ENCODE measurements around the gene CST4.
"Not testable (repeated sequence)": the region's sequence is repeated elsewhere in the genome, so short reads cannot be mapped to it uniquely, and the experiment has no call there.

Gene CST4, protein sequence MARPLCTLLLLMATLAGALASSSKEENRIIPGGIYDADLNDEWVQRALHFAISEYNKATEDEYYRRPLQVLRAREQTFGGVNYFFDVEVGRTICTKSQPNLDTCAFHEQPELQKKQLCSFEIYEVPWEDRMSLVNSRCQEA

DNA sequence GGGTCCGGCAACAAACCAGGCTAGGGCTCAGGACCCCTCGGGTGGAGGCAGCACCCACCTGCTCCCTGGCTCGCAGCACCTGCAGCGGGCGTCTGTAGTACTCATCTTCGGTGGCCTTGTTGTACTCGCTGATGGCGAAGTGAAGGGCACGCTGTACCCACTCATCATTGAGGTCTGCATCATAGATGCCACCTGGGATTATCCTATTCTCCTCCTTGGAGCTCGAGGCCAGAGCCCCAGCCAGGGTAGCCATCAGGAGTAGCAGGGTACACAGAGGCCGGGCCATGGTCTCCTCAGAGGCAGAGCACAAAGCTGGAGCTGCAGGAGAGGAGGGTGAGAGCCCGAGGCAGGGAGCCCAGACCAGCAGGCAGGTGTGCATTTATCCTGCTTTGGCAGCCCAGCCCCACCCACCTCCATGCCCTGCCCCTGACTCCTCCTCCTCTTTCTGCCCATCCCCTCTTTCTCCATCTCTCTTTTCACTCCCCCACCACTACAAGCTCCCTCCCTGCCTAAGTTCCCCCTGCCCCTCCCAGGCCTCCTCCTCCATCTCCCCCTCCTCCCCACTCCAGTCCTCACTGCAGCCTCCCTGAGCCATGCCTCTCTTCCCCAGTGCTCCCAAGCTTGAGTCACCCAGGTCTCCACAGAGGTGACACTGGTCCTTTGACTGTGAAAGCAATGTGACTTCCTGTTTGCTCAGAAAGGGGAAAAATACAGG lies at the start of gene CST4:
CST4 (minus strand) TSS at position 355 of the 715 bp plus-strand sequence; CDS start at position 286, 69 bp downstream.
- not testable (repeated sequence) for DNase-seq (ENCODE audit: low read depth in 2 of 3, low spot score in 1 of 3)

- not testable (repeated sequence) for DNase-seq (ENCODE audit: low read depth in 2 of 3, low spot score in 1 of 3)
Measured at GRCh38 chr20:23735391-23735790, 46.6 kb upstream of the CST4 start.

DNA sequence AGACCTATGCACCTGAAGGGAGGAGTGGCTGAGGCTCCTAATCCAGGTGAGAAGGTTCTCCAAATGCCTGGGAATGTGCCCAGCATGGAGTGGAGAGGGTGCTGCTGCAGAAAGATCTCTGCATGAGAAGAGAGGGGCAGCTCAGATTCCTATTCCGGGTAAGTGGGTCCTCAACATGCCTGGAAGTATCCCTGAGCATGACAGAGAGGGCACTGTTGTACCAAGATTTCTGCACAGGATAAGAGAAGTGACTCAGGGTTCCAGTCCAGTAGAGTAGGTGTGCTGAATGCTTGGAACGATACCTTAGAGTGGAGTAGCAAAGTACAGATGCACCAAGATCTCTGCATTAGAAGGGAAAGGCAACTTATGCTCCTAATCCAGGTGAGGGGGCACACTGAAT lies 46.1 kb upstream of the CST4 start:
- not testable (repeated sequence) for DNase-seq (ENCODE audit: low read depth in 2 of 3, low spot score in 1 of 3)

- DNase-seq (ENCODE audit: low read depth in 2 of 3, low spot score in 1 of 3) = not testable (repeated sequence)
Measured at GRCh38 chr20:23734440-23734839, 45.6 kb upstream of the CST4 start.

GRCh38 chr20:23727016-23727415 lies 38.2 kb upstream of the CST4 start:
- DNase-seq (ENCODE audit: low read depth in 2 of 3, low spot score in 1 of 3) = no peak

GRCh38 chr20:23725102-23725501 lies 36.3 kb upstream of the CST4 start:
- DNase-seq (ENCODE audit: low read depth in 2 of 3, low spot score in 1 of 3) = no peak

DNA sequence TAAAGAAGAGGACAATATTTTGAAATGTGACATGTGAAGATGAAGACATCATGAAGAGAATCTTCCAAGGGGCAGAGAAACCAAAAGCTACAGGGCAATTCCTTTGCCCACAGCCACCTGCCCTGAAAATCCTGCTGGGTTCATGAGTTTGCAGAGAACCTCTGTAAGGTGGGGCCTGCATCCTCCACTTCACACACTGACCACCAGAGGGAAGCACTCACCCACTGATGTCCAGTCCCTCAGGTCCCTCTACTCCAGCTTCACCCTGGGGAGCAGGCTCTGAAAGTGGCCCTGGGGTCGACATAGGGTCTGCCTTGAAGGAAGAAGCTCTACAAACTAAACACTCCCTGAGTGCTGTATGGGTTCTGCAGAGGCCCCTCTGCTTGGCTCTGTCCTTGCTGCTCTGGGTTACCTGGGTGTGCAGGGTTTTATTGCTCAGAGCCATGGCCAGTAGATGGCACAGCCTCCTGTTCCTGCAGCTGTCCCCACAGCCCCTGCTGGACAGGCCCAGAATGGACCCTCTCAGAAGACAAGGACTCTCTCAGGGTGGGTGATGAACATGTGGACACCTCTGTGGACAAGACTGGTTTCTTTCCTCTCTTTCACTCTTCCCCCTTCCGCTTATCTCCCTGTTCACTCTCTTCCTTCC lies 34.9 kb upstream of the CST4 start:
- peak in 2 of 3 donors; percentile 4 to 17 for DNase-seq (ENCODE audit: low read depth in 2 of 3, low spot score in 1 of 3)

GRCh38 chr20:23722851-23723250 lies 34.0 kb upstream of the CST4 start:
- not testable (repeated sequence) for DNase-seq (ENCODE audit: low read depth in 2 of 3, low spot score in 1 of 3)

DNA sequence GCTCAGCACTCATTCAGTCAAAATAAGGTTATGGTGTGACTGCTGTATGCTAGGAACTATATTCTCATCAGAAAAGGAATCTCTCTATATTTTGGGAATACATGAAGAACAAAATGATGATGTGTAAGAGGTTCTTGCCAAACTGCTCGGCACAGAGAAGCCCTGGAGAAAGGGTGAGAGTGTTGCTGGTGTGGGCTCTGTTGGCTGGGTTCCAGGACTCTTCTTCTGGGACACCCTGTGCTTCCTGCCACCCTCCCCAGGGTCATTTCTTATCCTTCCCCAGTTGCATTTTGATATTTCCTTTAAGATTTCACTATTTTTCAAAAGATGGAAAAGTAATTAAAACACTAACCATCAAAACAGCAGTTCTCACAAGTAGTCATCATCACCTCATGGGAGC lies 33.1 kb upstream of the CST4 start:
- no peak for DNase-seq (ENCODE audit: low read depth in 2 of 3, low spot score in 1 of 3)

DNA sequence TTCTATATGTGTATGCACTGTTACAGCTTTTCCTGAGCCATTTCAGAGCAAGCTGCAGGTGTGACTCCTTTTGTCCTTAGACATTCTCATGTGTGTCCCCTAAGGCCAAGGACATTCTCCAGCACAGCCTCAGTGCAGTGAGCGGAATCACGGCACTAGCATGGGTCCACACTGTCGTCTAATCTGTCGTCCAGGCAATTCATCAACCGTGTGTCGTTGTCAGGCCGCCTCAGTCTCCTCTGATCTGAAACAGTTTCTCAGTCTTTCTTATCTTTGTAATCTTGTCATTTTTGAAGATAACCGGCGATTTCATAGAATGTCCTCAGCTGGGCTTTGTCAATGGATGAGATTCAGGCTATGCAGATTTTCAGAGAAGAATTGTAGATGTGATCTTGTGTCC lies 30.5 kb upstream of the CST4 start:
- not testable (repeated sequence) for DNase-seq (ENCODE audit: low read depth in 2 of 3, low spot score in 1 of 3)

DNA sequence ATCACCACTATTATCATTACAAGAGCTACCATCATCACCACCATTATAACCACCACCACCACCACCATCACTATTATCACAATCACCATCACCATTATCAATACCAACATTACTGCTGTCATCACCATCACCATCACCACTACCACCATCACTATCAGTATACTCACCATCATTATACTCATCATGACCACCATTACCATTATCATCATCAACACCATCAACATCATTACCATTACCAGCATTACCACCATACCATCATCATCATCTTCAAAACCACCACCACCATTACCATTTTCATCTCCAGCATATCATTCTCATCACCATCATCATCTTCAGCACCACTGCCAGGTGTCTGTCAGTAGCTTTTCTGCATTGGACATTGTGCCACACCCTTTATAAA lies 22.9 kb upstream of the CST4 start:
- not testable (repeated sequence) for DNase-seq (ENCODE audit: low read depth in 2 of 3, low spot score in 1 of 3)

GRCh38 chr20:23710771-23711170 lies 21.9 kb upstream of the CST4 start:
- no peak for DNase-seq (ENCODE audit: low read depth in 2 of 3, low spot score in 1 of 3)

- no peak for DNase-seq (ENCODE audit: low read depth in 2 of 3, low spot score in 1 of 3)
Measured at GRCh38 chr20:23705895-23706294, 17.1 kb upstream of the CST4 start.

DNA sequence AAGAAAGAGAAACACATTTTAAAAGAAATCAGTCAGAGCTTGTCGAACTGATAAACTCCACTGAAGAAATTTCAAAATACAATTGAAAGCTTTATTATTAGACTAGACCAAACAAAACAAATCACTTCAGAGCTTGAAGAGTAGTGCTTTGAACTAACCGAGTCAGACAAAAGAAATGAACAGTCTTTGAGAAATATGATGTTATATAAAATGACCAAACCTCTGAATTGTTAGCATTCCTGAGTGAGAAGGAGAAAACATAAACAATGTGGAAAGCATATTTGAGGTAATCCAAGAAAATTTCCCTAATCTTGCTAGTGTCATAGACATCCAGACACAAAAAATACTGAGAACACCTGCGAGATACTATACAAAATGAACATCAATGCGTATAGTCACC lies 13.2 kb upstream of the CST4 start:
- no peak for DNase-seq (ENCODE audit: low read depth in 2 of 3, low spot score in 1 of 3)

DNA sequence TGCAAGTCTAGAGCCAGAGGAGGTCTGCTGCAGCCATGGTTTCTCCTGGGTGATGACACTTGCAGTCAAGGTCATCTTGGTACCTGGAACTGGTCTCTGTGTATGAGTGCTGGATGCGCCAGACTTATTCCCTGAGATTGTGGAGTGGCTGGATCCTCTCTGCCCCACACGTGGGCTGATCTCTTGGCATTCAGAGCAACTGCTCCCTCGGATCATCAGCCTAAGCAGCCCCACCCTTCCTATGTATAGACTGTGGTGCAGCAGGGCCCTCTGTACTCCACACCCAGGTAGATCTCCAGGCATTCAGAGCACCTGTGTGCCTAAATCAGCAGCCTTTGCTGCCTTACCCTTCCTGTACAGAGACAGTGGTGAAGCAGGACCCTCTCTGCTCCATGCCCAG lies 12.1 kb upstream of the CST4 start:
- no peak for DNase-seq (ENCODE audit: low read depth in 2 of 3, low spot score in 1 of 3)

- no peak for DNase-seq (ENCODE audit: low read depth in 2 of 3, low spot score in 1 of 3)
Measured at GRCh38 chr20:23697947-23698346, 9.1 kb upstream of the CST4 start.

- DNase-seq (ENCODE audit: low read depth in 2 of 3, low spot score in 1 of 3) = not testable (repeated sequence)
Measured at GRCh38 chr20:23695068-23695395, 6.2 kb upstream of the CST4 start.

GRCh38 chr20:23694178-23695067 lies 5.6 kb upstream of the CST4 start:
- not testable (repeated sequence) for DNase-seq (ENCODE audit: low read depth in 2 of 3, low spot score in 1 of 3)

GRCh38 chr20:23692725-23693619 lies 4.1 kb upstream of the CST4 start:
- not testable (repeated sequence) for DNase-seq (ENCODE audit: low read depth in 2 of 3, low spot score in 1 of 3)

GRCh38 chr20:23691675-23692074 lies 2.8 kb upstream of the CST4 start:
- DNase-seq (ENCODE audit: low read depth in 2 of 3, low spot score in 1 of 3) = no peak

- no peak for DNase-seq (ENCODE audit: low read depth in 2 of 3, low spot score in 1 of 3)
Measured at GRCh38 chr20:23690581-23690980, 1.7 kb upstream of the CST4 start.

All from stimulated activated CD4-positive, alpha-beta T cell treated with anti-CD3 and anti-CD28 coated beads, Interleukin-12 subunit alpha, Interleukin-12 subunit beta, amount 100 ng/mL, for 48 hours (primary cell).